GM12872 (cell line): ENCODE results near the gene PPIL1.

Source experiments
- CTCF ChIP-seq: IDR thresholded peaks from 3 replicates; pipeline ENCODE4 v1.5.1; 2011; ENCODE audit warnings: low read depth, mild to moderate bottlenecking, low read length, moderate library complexity; ENCODE audit not compliant: insufficient read depth

Gene PPIL1

GRCh38 chr6:36807143-36807542 is 67.5 kb downstream of the PPIL1 start:
- TF ChIP-seq CTCF = no peak

- TF ChIP-seq CTCF = no peak
Measured at GRCh38 chr6:36805917-36806316, 68.7 kb downstream of the PPIL1 start.

- no peak for TF ChIP-seq CTCF
Measured at GRCh38 chr6:36805096-36805797, 69.4 kb downstream of the PPIL1 start.
